ENCODE results near the gene FRAS1. TPM values are rescaled to one million over a fixed set of nuclear protein-coding genes. Genes with fewer than 3 reads are reported as not detected.
"Not testable (repeated sequence)": the region's sequence is repeated elsewhere in the genome, so short reads cannot be mapped to it uniquely, and the experiment has no call there.

The FRAS1 gene
- total and polyA plus RNA-seq, 2 of the 8 experiments (the other 6 are each of a cell fraction or from before 2014, with no cell fraction given) = 38.5 to 109 TPM

DNA sequence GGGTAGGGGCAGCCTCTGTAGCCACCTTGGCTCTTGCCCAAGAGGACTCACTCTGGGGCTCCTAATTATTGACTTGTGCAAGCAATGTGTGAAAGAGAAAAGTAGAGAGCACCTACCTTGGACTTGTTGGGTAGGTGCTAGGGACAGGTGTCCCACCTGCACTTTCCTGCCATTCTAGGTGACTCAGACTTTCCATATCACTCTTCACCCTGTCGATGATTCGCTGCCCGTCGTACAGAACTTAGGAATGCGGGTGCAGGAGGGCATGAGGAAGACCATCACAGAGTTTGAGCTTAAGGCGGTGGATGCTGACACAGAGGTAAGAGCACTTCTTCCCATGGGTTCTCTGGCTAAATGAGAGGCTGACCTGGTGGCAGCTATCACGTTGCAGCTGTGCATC lies 407.1 kb downstream of the FRAS1 start (continued):
- TF ChIP-seq EGR1 (IDR thresholded peaks at IDR 0.05; ENCODE audit: borderline replicate concordance, low read depth, low read length) (no peak), SAP30 (IDR thresholded peaks at IDR 0.05; ENCODE audit: insufficient read depth, insufficient replicate concordance, low read length) (no peak), TAF1 (IDR thresholded peaks at IDR 0.05; ENCODE audit: low read depth, low read length) (no peak), JUND (IDR thresholded peaks at IDR 0.05; ENCODE audit: low read length) (no peak), HDAC6 (IDR thresholded peaks at IDR 0.05; ENCODE audit: low read depth, low read length) (no peak), POU5F1 (IDR thresholded peaks at IDR 0.05; ENCODE audit: low read depth, low read length) (no peak), TEAD4 (IDR thresholded peaks at IDR 0.05; ENCODE audit: low read depth, low read length) (no peak), NANOG (IDR thresholded peaks at IDR 0.05; ENCODE audit: insufficient read depth, low read depth, low read length, poor library complexity, severe bottlenecking) (no peak), RXRA (IDR thresholded peaks at IDR 0.05; ENCODE audit: insufficient read depth, low read depth, low read length) (no peak)

DNA sequence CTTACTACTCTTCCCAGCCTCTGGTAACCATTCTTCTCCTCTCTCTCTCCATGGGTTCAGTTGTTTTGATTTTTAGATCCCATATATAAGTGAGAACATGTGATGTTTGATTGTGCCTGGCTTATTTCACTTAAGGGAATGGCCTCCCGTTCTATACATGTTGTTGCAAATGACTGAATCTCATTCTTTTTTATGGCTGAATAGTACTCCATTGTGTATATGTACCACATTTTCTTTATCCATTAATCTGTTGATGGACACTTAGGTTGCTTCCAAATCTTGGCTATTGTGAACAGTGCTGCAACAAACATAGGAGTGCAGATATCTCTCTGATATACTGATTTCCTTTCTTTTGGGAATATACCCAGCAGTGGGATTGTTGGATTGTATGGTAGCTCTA lies 410.1 kb downstream of the FRAS1 start:
- WGBS, 2 experiments (ENCODE audit: extremely low coverage in 1 of 2, insufficient coverage in 1 of 2, insufficient read length in 1 of 2, insufficient replicate concordance in 2 of 2, low coverage in 1 of 2, low lambda C conversion rate in 2 of 2, missing lambda C conversion rate in 1 of 2) = 0% methylated on average over 1 of the region's 1 CpG; no CpG with 5 or more reads in 1 of the 2 experiments

More for the DNA sequence above, 410.1 kb downstream of the FRAS1 start:
- H3K9ac ChIP-seq (replicated peaks in 1 of 4; ENCODE audit: extremely low read depth in 1 of 4, low read depth in 3 of 4, low read length in 3 of 4); H4K20me1 ChIP-seq (replicated peaks in 1 of 2; ENCODE audit: control insufficient read depth in 1 of 2, insufficient read depth in 2 of 2, low read length in 2 of 2); POLR2A ChIA-PET (ENCODE audit: partially characterized antibody); FAIRE-seq; H3K27ac ChIP-seq (ENCODE audit: low read depth, low read length); H2BK12ac ChIP-seq (ENCODE audit: low read depth, low read length); H3K9me3 ChIP-seq (ENCODE audit: insufficient read depth in 2 of 2, low read depth in 1 of 2, low read length in 1 of 2); H2BK15ac ChIP-seq (ENCODE audit: low read length); H3K27me3 ChIP-seq (replicated peaks in 1 of 4; ENCODE audit: control insufficient read depth in 3 of 4, extremely low read depth in 1 of 4, insufficient read depth in 3 of 4, low read length in 3 of 4); H2BK20ac ChIP-seq (ENCODE audit: low read length); H2BK120ac ChIP-seq (replicated peaks; ENCODE audit: low read depth, low read length); H3K14ac ChIP-seq (ENCODE audit: insufficient read length); H2AK5ac ChIP-seq (ENCODE audit: low read depth, low read length); H4K8ac ChIP-seq (ENCODE audit: extremely low read depth, insufficient read depth, low read length); H3K4ac ChIP-seq (replicated peaks; ENCODE audit: insufficient read length, low read depth, low read length); H3K23me2 ChIP-seq (ENCODE audit: low read depth, low read length); H3K79me2 ChIP-seq (ENCODE audit: control insufficient read depth in 1 of 2, insufficient read depth in 2 of 2, low read length in 2 of 2); H3K79me1 ChIP-seq (ENCODE audit: low read depth, low read length); H3K4me3 ChIP-seq (ENCODE audit: extremely low read depth in 1 of 4, insufficient read depth in 2 of 4, low read depth in 3 of 4, low read length in 4 of 4); H2BK5ac ChIP-seq (ENCODE audit: low read depth, low read length); H4K5ac ChIP-seq (ENCODE audit: insufficient read length, low read depth, low read length); H3K4me1 ChIP-seq (replicated peaks in 1 of 4; ENCODE audit: control insufficient read depth in 3 of 4, insufficient read depth in 4 of 4, low read length in 3 of 4); DNase-seq (ENCODE audit: low read depth in 1 of 2, low spot score in 2 of 2); H3K56ac ChIP-seq (replicated peaks; ENCODE audit: insufficient read length, low read depth, low read length); H4K91ac ChIP-seq (replicated peaks; ENCODE audit: insufficient read length, low read length); CTCF ChIA-PET (ENCODE audit: partially characterized antibody); H3K18ac ChIP-seq (ENCODE audit: extremely low read depth, low read length); H3K23ac ChIP-seq (ENCODE audit: insufficient read length); H3K4me2 ChIP-seq (ENCODE audit: insufficient read depth in 1 of 2, low read depth in 2 of 2, low read length in 2 of 2); H2AFZ ChIP-seq (ENCODE audit: low read length): not testable (repeated sequence)
- peaks cover 15 to 92% (median 62%) of the 10 kb centered on the region in 4 experiments for H3K36me3 ChIP-seq (ENCODE audit: control insufficient read depth in 2 of 4, insufficient read depth in 4 of 4, low read length in 3 of 4)

Data from H1 (cell line).